Ascending aorta (tissue), 2 donors: Measurements from ENCODE around the gene MTAP. TPM values are rescaled to one million over a fixed set of nuclear protein-coding genes. Genes with fewer than 3 reads are reported as not detected.

ENCODE experiments used
- DNase-seq, 2 donors: peaks; one replicate each; pipeline ENCODE4 v3.0.0-alpha.2; 2019; ENCODE audit warnings: low spot score in 2 of 2
- H3K27ac ChIP-seq, 2 donors: fragments of 200-600 bp; sonication (generic); one replicate each; pipeline ENCODE4 v1.5.1; 2016 to 2017; ENCODE audit warnings: mild to moderate bottlenecking in 1 of 2
- H3K27me3 ChIP-seq: fragments of 200-600 bp; sonication (generic); one replicate; pipeline ENCODE4 v1.5.1; 2017
- H3K36me3 ChIP-seq, 2 donors: fragments of 200-600 bp; sonication (generic); one replicate each; pipeline ENCODE4 v1.5.1; 2016
- H3K4me1 ChIP-seq, 2 donors: fragments of 200-600 bp; sonication (generic); one replicate each; pipeline ENCODE4 v1.5.1; 2016 to 2017; ENCODE audit warnings: mild to moderate bottlenecking in 1 of 2
- H3K4me3 ChIP-seq, 2 donors: fragments of 200-600 bp; sonication (generic); one replicate each; pipeline ENCODE4 v1.5.1; 2016 to 2017; ENCODE audit warnings: mild to moderate bottlenecking in 1 of 2
- H3K9me3 ChIP-seq, 2 donors: fragments of 200-600 bp; sonication (generic); one replicate each; pipeline ENCODE4 v1.5.1; 2016
- intact Hi-C: fragments of 100-400 bp; cut with DNase I; formaldehyde crosslinking; loops from one replicate; pipeline ENCODE4 v1.15.1; 2023
- total RNA-seq: library from RNA; depleted of rRNA; stranded (reverse); fragments of >200 nt; gene quantifications from one replicate; pipeline ENCODE4 v1.1.0, GENCODE V29; 2016
- TF ChIP-seq, protein P1 (sequence below), 3 experiments: fragments of 200-600 bp in 2 of 3; fragments of 450-650 bp in 1 of 3; sonication (generic) in 2 of 3; IDR thresholded peaks; one replicate each; pipeline ENCODE4 v1.5.1; 2016 to 2019; ENCODE audit warnings: antibody characterized with exemption in 3 of 3, mild to moderate bottlenecking in 1 of 3, moderate library complexity in 1 of 3

Gene MTAP
- total RNA-seq, 1 donor from 2014 or later: 34.7 TPM

DNA sequence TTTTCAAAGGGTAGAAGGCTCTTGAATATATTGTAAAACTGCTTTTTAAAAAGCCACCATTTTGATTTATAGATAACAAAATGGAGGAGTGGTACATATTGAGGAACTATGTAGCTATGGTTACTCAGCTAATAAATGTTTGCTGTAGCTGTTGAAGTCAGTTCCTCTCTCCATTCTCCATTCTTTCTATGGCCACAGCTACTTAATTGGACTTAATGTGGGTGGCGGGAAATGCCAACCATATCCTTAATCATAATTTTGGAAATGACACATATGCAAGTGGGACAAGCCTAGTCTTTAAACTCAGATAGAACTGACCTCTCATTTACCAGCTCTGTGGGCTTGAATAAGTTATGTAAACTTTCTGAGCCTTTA lies 181.1 kb downstream of the MTAP start:
- no peak overlapping the region for H3K4me3 ChIP-seq
- no peaks in the 10 kb centered on the region for H3K36me3 ChIP-seq
- no peak overlapping the region for H3K27ac ChIP-seq
- intact Hi-C loops: loop anchor here (10.0 kb wide), 1 partner anchor 429 kb away; no protein-coding TSS in a partner anchor
- TF ChIP-seq, protein P1, sequence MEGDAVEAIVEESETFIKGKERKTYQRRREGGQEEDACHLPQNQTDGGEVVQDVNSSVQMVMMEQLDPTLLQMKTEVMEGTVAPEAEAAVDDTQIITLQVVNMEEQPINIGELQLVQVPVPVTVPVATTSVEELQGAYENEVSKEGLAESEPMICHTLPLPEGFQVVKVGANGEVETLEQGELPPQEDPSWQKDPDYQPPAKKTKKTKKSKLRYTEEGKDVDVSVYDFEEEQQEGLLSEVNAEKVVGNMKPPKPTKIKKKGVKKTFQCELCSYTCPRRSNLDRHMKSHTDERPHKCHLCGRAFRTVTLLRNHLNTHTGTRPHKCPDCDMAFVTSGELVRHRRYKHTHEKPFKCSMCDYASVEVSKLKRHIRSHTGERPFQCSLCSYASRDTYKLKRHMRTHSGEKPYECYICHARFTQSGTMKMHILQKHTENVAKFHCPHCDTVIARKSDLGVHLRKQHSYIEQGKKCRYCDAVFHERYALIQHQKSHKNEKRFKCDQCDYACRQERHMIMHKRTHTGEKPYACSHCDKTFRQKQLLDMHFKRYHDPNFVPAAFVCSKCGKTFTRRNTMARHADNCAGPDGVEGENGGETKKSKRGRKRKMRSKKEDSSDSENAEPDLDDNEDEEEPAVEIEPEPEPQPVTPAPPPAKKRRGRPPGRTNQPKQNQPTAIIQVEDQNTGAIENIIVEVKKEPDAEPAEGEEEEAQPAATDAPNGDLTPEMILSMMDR (IDR thresholded peaks at IDR 0.05): no peak
- DNase-seq: no peak
- no peaks in the 10 kb centered on the region for H3K4me1 ChIP-seq
- H3K9me3 ChIP-seq: no peaks in the 10 kb centered on the region
- H3K27me3 ChIP-seq: peaks cover 5% of the 10 kb centered on the region

DNA sequence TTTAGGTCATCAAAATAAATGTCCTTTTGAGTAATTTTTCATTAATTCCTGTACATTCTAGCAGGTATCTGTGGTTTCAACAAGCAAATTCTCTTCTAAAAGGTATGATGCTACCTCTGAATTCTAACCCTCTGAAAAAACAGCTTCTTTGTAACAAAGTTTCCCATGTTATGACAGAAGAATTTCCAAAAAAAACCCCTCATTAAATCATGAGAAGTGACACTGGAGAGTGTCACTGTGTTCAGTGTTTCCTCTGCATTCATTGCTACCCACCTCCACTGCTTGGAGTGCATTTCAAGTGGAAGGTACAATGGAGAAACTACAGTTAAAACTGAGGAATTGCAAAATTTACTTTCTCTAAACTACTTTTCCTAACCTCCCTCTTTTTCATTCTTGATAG lies 181.7 kb downstream of the MTAP start:
- Histone ChIP-seq H3K27me3 (peaks cover 5% of the 10 kb centered on the region), H3K27ac (no peak overlapping the region), H3K36me3 (no peaks in the 10 kb centered on the region), H3K4me3 (no peak overlapping the region), H3K9me3 (no peaks in the 10 kb centered on the region), H3K4me1 (no peaks in the 10 kb centered on the region)
- TF ChIP-seq, protein P1 (IDR thresholded peaks at IDR 0.05): no peak
- intact Hi-C loops: loop anchor here (10.0 kb wide), 1 partner anchor 429 kb away; no protein-coding TSS in a partner anchor
- no peak for DNase-seq

DNA sequence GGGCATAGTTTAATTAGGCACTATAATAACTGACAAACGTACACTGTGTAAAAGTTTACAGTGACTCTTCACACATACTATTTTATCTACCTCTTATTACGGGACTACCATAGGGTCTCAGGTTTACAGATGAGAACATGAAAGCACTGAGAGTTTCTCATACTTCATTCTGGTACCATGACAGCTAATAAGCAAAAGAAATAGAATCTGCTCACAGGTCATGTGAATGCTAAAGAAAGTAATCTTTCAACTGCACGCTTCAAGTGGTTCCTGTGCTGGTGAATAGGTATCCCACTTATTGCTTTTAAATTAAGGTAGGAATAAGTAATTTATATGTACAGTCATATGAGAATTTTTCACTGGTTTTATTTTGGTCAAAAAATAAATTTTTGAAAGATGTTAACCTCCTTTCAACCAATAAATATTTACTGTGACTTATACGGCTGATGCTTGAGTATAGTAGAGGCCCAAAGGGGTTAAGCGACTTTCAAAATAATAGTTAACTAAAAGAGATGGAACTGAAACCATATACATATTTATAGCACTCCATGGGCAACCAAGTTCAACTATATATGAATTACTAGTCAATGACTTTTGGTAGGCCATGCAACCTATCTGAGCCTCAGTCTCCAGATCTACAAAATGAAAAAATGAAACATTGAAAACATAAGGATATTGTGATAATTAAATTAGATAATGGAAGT lies 183.7 kb downstream of the MTAP start:
- H3K27me3 ChIP-seq: no peaks in the 10 kb centered on the region

More for the DNA sequence above, 183.7 kb downstream of the MTAP start:
- no peak overlapping the region for H3K4me3 ChIP-seq
- no peaks in the 10 kb centered on the region for H3K9me3 ChIP-seq
- TF ChIP-seq, protein P1 (IDR thresholded peaks at IDR 0.05): no peak
- DNase-seq: no peak
- H3K36me3 ChIP-seq: no peaks in the 10 kb centered on the region
- H3K4me1 ChIP-seq: no peaks in the 10 kb centered on the region
- no peak overlapping the region for H3K27ac ChIP-seq
- intact Hi-C loops: loop anchor here (10.0 kb wide), 1 partner anchor 431 kb away; no protein-coding TSS in a partner anchor

Other genes starting within 250 kb of the MTAP start
- gene CDKN2A, start 191.8 kb downstream of the MTAP start, total RNA-seq: 17.1 TPM
- not detected for gene CDKN2B-AS1, start 192.2 kb downstream of the MTAP start, total RNA-seq
- 11.4 TPM for gene CDKN2B, start 206.7 kb downstream of the MTAP start, total RNA-seq